H1 (cell line): ENCODE measurements around the gene ACKR2. TPM values are rescaled to one million over a fixed set of nuclear protein-coding genes. Genes with fewer than 3 reads are reported as not detected.

Experiments used
- ATF3 ChIP-seq: IDR thresholded peaks from 2 replicates; pipeline ENCODE4 v1.6.1; 2011; ENCODE audit warnings: low read depth, mild to moderate bottlenecking, low read length; ENCODE audit not compliant: insufficient read depth
- CHD7 ChIP-seq: fragments of 300-600 bp; sonication (generic); IDR thresholded peaks from 2 replicates; pipeline ENCODE4 v1.7.1; 2012; ENCODE audit warnings: low read length, moderate library complexity, mild to moderate bottlenecking, inconsistent platforms; ENCODE audit not compliant: insufficient replicate concordance
- CTBP2 ChIP-seq: IDR thresholded peaks from 2 replicates; pipeline ENCODE4 v1.7.0; 2011; ENCODE audit warnings: borderline replicate concordance, mild to moderate bottlenecking, moderate library complexity, mixed read lengths, low read length; ENCODE audit not compliant: insufficient read depth, insufficient read length
- RNF2 ChIP-seq: fragments of 200-900, 300-1000 bp; sonication (generic); IDR thresholded peaks from 2 replicates; pipeline ENCODE4 v1.7.1; 2016; ENCODE audit warnings: borderline replicate concordance, low read depth, mild to moderate bottlenecking, antibody characterized with exemption, low read length; ENCODE audit not compliant: poor library complexity, severe bottlenecking; ENCODE audit errors: missing control alignments
- SAP30 ChIP-seq: fragments of 300-600 bp; sonication (generic); IDR thresholded peaks from 2 replicates; pipeline ENCODE4 v1.7.1; 2012; ENCODE audit warnings: low read length, moderate library complexity, mild to moderate bottlenecking, inconsistent platforms; ENCODE audit not compliant: insufficient read depth, insufficient replicate concordance
- TAF1 ChIP-seq: IDR thresholded peaks from 2 replicates; pipeline ENCODE4 v1.6.1; 2011; ENCODE audit warnings: mild to moderate bottlenecking, low read depth, low read length
- polyA plus RNA-seq, 7 experiments: library from polyadenylated mRNA; depleted of rRNA in 3 of 7; stranded (reverse) in 5 of 7; unstranded in 2 of 7; fragments of >200 nt in 5 of 7; fragments of 200-250 nt in 2 of 7; gene quantifications; 1 replicate in 5 of 7; 2 replicates in 1 of 7; 4 replicates in 1 of 7; pipeline versions ENCODE4 v1.2.1 to v1.2.3, GENCODE V29; 2011 to 2013; ENCODE audit warnings: missing spikeins in 2 of 7, mixed read lengths in 2 of 7
- total RNA-seq: library from RNA; stranded (reverse); fragmentation: NEBNext Ultra II Directional; extraction: Animal tissue kit (Norgen Biotek cat#: 25700); gene quantifications from 2 replicates; pipeline ENCODE4 v1.2.1, GENCODE V29; 2021

Gene ACKR2
- total and polyA plus RNA-seq, 2 of the 8 experiments (the other 6 are each of a cell fraction or from before 2014, with no cell fraction given) = 0.09 to 0.12 TPM

DNA sequence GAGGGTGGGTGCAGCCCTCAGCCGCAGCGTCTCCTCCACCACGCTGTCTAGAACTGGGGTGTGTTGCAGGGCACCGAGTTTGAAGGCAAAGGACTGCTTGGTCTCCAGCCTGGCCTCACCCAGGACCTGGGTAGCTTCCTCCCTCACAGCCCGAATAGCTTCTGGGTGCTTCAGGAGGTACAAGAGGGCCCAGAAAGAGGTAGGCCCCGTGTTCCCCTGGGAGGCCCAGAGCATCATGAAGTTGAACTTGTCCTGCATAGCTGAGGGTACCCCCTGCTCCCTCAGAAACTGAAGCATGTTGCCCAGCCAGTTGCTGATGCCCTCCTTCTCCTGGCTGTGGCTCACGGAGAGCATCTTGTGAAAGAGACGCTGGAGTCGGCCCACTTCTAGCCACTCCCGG, 65.5 kb downstream of the ACKR2 start (continued):
- TF ChIP-seq CHD7 (no peak), RNF2 (no peak), TAF1 (no peak), SAP30 (no peak), ATF3 (no peak), CTBP2 (no peak)
